Breast epithelium (tissue), 3 donors: Measurements from ENCODE around the gene SLC25A45.

ENCODE experiments used
- POLR2A ChIP-seq: fragments of 450-650 bp; IDR thresholded peaks from one replicate; pipeline ENCODE4 v1.6.1; 2016; ENCODE audit warnings: antibody characterized with exemption, mild to moderate bottlenecking, moderate library complexity
- POLR2AphosphoS5 ChIP-seq, 3 donors: sonication (generic); formaldehyde crosslinking; IDR thresholded peaks; one replicate each; pipeline ENCODE4 v1.6.1; 2017; ENCODE audit warnings: antibody characterized with exemption in 3 of 3
- TF ChIP-seq, protein P1 (sequence below), 3 donors: fragments of 450-650 bp; IDR thresholded peaks; one replicate each; pipeline ENCODE4 v1.5.1; 2016 to 2017; ENCODE audit warnings: antibody characterized with exemption in 3 of 3, mild to moderate bottlenecking in 3 of 3, moderate library complexity in 3 of 3

DNA sequence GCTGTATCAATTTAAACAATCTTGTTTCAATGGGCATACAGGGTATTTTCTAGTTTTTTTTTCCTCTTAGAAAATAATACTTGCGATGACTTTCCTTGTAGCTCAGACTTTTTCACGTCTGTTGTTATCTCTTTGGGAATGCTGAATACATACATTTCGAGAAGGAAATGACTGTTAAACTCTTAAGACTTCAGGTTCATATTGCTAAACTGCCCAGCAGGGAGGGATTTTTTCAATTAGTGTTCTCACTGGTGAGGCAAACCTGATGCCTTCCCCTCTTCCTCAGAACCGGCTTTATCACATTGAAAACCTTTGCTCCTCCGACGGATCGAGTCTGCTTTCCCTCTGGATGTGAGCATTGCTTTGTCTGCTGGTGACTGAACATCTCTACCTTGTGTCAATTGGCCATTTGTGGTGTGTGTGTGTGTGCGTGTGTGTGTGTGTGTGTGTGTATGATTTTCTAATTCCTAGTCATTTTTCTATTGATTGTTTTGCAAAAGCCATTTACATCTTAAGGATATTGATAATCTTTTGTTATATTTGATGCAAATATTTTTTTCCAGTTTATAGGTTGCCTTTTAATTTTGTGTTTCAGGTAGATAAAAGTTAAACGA is 46.7 kb upstream of the SLC25A45 start:
- TF ChIP-seq POLR2A (peak; percentile 70), POLR2AphosphoS5 (IDR thresholded peaks at IDR 0.05) (peak; percentile 33 to 90 (median 59))
- TF ChIP-seq, protein P1, sequence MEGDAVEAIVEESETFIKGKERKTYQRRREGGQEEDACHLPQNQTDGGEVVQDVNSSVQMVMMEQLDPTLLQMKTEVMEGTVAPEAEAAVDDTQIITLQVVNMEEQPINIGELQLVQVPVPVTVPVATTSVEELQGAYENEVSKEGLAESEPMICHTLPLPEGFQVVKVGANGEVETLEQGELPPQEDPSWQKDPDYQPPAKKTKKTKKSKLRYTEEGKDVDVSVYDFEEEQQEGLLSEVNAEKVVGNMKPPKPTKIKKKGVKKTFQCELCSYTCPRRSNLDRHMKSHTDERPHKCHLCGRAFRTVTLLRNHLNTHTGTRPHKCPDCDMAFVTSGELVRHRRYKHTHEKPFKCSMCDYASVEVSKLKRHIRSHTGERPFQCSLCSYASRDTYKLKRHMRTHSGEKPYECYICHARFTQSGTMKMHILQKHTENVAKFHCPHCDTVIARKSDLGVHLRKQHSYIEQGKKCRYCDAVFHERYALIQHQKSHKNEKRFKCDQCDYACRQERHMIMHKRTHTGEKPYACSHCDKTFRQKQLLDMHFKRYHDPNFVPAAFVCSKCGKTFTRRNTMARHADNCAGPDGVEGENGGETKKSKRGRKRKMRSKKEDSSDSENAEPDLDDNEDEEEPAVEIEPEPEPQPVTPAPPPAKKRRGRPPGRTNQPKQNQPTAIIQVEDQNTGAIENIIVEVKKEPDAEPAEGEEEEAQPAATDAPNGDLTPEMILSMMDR (IDR thresholded peaks at IDR 0.05), result peak in 1 of 3 donors; percentile 27
